NCI-H2107 (cell line): Measurements from ENCODE around the gene LSM14A.
"Not testable (repeated sequence)": the region's sequence is repeated elsewhere in the genome, so short reads cannot be mapped to it uniquely, and the experiment has no call there.

Source experiments
- DNase-seq: peaks from one replicate; lab custom pipeline; 2025; lab: John Stamatoyannopoulos, UW

The LSM14A gene

GRCh38 chr19:34230820-34231219 lies 58.5 kb downstream of the LSM14A start:
- DNase-seq, result no peak

- no peak for DNase-seq
Observed at GRCh38 chr19:34231439-34231838, 59.1 kb downstream of the LSM14A start.

- no peak for DNase-seq
Observed at GRCh38 chr19:34232566-34233481, 60.5 kb downstream of the LSM14A start.

- DNase-seq, result no peak
Observed at GRCh38 chr19:34235425-34235940, 63.2 kb downstream of the LSM14A start.

GRCh38 chr19:34236035-34236987 lies 64.0 kb downstream of the LSM14A start:
- no peak for DNase-seq

GRCh38 chr19:34237283-34237682 lies 65.0 kb downstream of the LSM14A start:
- no peak for DNase-seq

GRCh38 chr19:34237939-34238338 lies 65.6 kb downstream of the LSM14A start:
- DNase-seq, result no peak

- DNase-seq, result peak; percentile 35
Observed at GRCh38 chr19:34241513-34242337, 69.4 kb downstream of the LSM14A start.

- not testable (repeated sequence) for DNase-seq
Observed at GRCh38 chr19:34243138-34243875, 71.0 kb downstream of the LSM14A start.

- no peak for DNase-seq
Observed at GRCh38 chr19:34243876-34244578, 71.7 kb downstream of the LSM14A start.

GRCh38 chr19:34244611-34245299 lies 72.5 kb downstream of the LSM14A start:
- DNase-seq, result no peak

GRCh38 chr19:34246340-34246739 lies 74.0 kb downstream of the LSM14A start:
- no peak for DNase-seq

- no peak for DNase-seq
Observed at GRCh38 chr19:34248941-34249340, 76.6 kb downstream of the LSM14A start.

GRCh38 chr19:34253167-34253566 lies 80.9 kb downstream of the LSM14A start:
- DNase-seq, result not testable (repeated sequence)

- not testable (repeated sequence) for DNase-seq
Observed at GRCh38 chr19:34253681-34254045, 81.4 kb downstream of the LSM14A start.

GRCh38 chr19:34254046-34254697 lies 81.9 kb downstream of the LSM14A start, which contains the start of gene GARRE1:
Gene GARRE1 (plus strand): TSS chr19:34254554. CDS start chr19:34300474, 45,920 bp downstream.
- peak; percentile 64 for DNase-seq

GRCh38 chr19:34254698-34255432 lies 82.6 kb downstream of the LSM14A start:
- no peak for DNase-seq

- DNase-seq, result no peak
Observed at GRCh38 chr19:34255546-34255945, 83.2 kb downstream of the LSM14A start.
